Measurements from ENCODE around the gene TELO2. TPM values are rescaled to one million over a fixed set of nuclear protein-coding genes. Genes with fewer than 3 reads are reported as not detected.

Gene TELO2
- polyA plus RNA-seq (2012; ENCODE audit: missing spikeins) = 13.7 TPM

GRCh38 chr16:1492923-1493745 lies at the start of gene TELO2:
TELO2 (plus strand) TSS chr16:1493360; CDS start chr16:1494282, 922 bp downstream.
- peak; percentile 74 for TF ChIP-seq TAF1 (IDR thresholded peaks at IDR 0.05; ENCODE audit: borderline replicate concordance, low read depth, low read length)
- TF ChIP-seq POLR2AphosphoS5 (IDR thresholded peaks at IDR 0.05; ENCODE audit: low read depth, low read length) = no peak
- FAIRE-seq = peak; percentile 99
- DNase-seq (ENCODE audit: insufficient read length) = peak; percentile 96

GRCh38 chr16:1443403-1443973 lies 49.7 kb upstream of the TELO2 start:
- FAIRE-seq = no peak
- DNase-seq (ENCODE audit: insufficient read length) = no peak
- TF ChIP-seq POLR2A (IDR thresholded peaks at IDR 0.05; ENCODE audit: low read depth, low read length) = no peak
- no peak for TF ChIP-seq TAF1 (IDR thresholded peaks at IDR 0.05; ENCODE audit: borderline replicate concordance, low read depth, low read length)
- no peak for TF ChIP-seq POLR2AphosphoS5 (IDR thresholded peaks at IDR 0.05; ENCODE audit: low read depth, low read length)

- FAIRE-seq = no peak
- TF ChIP-seq TAF1 (IDR thresholded peaks at IDR 0.05; ENCODE audit: borderline replicate concordance, low read depth, low read length) (no peak), POLR2A (IDR thresholded peaks at IDR 0.05; ENCODE audit: low read depth, low read length) (no peak), POLR2AphosphoS5 (IDR thresholded peaks at IDR 0.05; ENCODE audit: low read depth, low read length) (no peak)
Measured at GRCh38 chr16:1443980-1444729, 49.0 kb upstream of the TELO2 start, which contains the start of gene CCDC154. CCDC154 (minus strand) TSS chr16:1444556; CDS start chr16:1444322, 234 bp downstream.

GRCh38 chr16:1444730-1445517 lies 48.2 kb upstream of the TELO2 start:
- FAIRE-seq = no peak
- no peak for TF ChIP-seq TAF1 (IDR thresholded peaks at IDR 0.05; ENCODE audit: borderline replicate concordance, low read depth, low read length)
- no peak for TF ChIP-seq POLR2AphosphoS5 (IDR thresholded peaks at IDR 0.05; ENCODE audit: low read depth, low read length)
- no peak for TF ChIP-seq POLR2A (IDR thresholded peaks at IDR 0.05; ENCODE audit: low read depth, low read length)
- no peak for DNase-seq (ENCODE audit: insufficient read length)

More at GRCh38 chr16:1443980-1444729, 49.0 kb upstream of the TELO2 start, which contains the start of gene CCDC154:
- DNase-seq (ENCODE audit: insufficient read length) = no peak

GRCh38 chr16:1445518-1446203 lies 47.5 kb upstream of the TELO2 start:
- DNase-seq (ENCODE audit: insufficient read length) (no peak), FAIRE-seq (no peak)
- TF ChIP-seq TAF1 (IDR thresholded peaks at IDR 0.05; ENCODE audit: borderline replicate concordance, low read depth, low read length) (no peak), POLR2AphosphoS5 (IDR thresholded peaks at IDR 0.05; ENCODE audit: low read depth, low read length) (no peak), POLR2A (IDR thresholded peaks at IDR 0.05; ENCODE audit: low read depth, low read length) (no peak)

GRCh38 chr16:1446296-1447080 lies 46.7 kb upstream of the TELO2 start:
- TF ChIP-seq POLR2A (IDR thresholded peaks at IDR 0.05; ENCODE audit: low read depth, low read length) = no peak
- TF ChIP-seq POLR2AphosphoS5 (IDR thresholded peaks at IDR 0.05; ENCODE audit: low read depth, low read length) = no peak
- no peak for TF ChIP-seq TAF1 (IDR thresholded peaks at IDR 0.05; ENCODE audit: borderline replicate concordance, low read depth, low read length)

GRCh38 chr16:1447965-1448364 lies 45.2 kb upstream of the TELO2 start:
- no peak for TF ChIP-seq TAF1 (IDR thresholded peaks at IDR 0.05; ENCODE audit: borderline replicate concordance, low read depth, low read length)
- FAIRE-seq (no peak), DNase-seq (ENCODE audit: insufficient read length) (no peak)

More at GRCh38 chr16:1446296-1447080, 46.7 kb upstream of the TELO2 start:
- DNase-seq (ENCODE audit: insufficient read length) (no peak), FAIRE-seq (no peak)

GRCh38 chr16:1448536-1449116 lies 44.5 kb upstream of the TELO2 start:
- TF ChIP-seq POLR2A (IDR thresholded peaks at IDR 0.05; ENCODE audit: low read depth, low read length) = no peak
- TF ChIP-seq POLR2AphosphoS5 (IDR thresholded peaks at IDR 0.05; ENCODE audit: low read depth, low read length) = no peak
- FAIRE-seq (no peak), DNase-seq (ENCODE audit: insufficient read length) (no peak)

- DNase-seq (ENCODE audit: insufficient read length) = no peak
- no peak for FAIRE-seq
- TF ChIP-seq TAF1 (IDR thresholded peaks at IDR 0.05; ENCODE audit: borderline replicate concordance, low read depth, low read length) (no peak), POLR2AphosphoS5 (IDR thresholded peaks at IDR 0.05; ENCODE audit: low read depth, low read length) (no peak)
Measured at GRCh38 chr16:1449201-1449788, 43.9 kb upstream of the TELO2 start.

All from GM12892 (cell line).